Measurements from ENCODE around the gene MTA1.

The MTA1 gene

DNA sequence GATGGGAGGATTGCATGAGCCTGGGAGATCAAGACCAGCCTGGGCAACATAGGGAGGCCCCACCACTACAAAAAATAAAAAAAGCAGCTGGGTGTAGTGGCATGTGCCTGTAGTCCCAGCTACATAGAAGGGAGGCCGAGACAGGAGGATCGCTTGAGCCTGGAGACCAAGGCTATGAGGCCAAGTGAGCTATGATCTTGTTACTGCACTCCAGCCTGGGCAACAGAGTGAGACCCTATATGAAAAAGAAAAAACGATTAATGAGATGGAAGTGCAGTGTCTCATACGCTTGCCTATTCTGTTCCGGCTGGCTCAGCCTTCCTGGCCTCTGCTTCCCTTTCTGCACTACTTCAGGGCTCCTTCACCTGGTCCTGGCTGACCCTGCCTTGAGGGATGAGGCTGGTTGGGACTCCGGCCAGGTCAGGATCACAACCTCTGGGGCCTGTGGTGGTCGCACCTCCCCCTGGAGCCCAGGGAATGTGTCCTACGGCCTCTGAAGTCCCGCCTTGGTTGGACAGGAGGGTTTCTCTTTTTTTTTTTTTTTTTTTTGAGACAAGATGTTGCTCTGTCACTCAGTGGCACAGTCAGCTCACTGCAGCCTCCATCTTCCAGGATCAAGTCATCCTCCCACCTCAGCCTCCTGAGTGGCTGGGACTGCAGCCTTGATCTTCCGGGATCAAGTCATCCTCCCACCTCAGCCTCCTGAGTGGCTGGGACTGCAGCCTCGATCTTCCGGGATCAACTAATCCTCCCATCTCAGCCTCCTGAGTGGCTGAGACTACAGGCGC is 82.1 kb downstream of the MTA1 start:
- DNase-seq, result no peak

DNA sequence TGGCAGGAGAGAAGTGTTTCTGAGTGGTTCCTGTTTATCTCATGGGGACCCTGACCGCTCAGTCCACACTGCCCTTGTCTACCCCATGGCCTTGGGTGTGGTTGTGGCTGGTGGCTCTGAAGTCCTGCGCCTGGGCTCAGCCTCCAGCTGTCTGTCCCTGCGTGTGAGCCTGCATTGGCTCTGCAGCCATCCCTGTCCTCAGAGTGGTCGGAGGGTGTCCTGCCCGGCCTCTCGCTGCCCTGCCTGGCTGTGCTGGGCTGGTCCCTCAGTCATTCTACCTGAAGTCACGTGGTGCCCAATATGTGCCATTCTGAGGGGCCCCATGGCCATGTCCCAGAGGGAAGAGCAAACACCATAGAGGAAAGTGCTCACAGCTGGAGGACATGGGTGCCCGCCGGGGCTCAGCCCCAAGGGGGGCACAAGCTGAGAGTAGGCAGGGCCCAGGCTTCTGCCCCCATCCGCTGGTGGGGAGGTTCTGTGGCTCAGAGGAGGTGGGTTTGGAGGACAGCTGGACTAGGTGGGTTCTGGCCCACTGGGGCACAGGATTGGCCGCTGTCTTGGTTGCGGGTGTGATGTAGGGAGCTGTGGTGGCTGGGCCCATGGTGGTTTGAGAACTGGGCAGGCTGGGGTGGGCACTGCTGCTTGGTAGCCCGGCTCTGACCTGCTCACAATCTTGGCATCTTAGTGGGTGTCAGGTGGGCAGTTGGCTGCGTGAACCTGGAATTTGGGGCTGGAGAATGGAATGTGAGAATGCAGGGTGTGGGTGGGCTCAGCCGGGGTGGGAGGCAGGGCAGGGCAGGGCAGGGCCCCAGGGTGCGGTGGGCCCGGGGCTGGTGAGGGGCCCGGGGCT is 83.0 kb downstream of the MTA1 start:
- DNase-seq, result no peak

DNA sequence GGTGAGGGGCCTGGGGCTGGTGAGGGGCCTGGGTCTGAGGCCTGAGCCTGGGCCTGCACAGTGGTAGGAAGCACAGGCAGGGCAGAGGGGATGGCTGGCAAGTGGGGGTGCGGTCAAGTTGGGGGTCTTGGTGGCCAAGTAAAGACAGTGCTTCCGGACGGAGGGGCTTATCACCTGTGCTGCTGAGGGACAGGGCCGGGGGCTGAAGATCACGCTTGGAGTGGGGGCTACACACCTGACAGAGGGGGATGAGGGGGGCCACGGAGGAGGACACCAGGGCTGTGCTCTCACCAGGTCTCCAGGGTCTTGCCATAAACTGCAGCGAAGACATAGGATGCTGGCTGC is 83.6 kb downstream of the MTA1 start:
- no peak for DNase-seq

DNA sequence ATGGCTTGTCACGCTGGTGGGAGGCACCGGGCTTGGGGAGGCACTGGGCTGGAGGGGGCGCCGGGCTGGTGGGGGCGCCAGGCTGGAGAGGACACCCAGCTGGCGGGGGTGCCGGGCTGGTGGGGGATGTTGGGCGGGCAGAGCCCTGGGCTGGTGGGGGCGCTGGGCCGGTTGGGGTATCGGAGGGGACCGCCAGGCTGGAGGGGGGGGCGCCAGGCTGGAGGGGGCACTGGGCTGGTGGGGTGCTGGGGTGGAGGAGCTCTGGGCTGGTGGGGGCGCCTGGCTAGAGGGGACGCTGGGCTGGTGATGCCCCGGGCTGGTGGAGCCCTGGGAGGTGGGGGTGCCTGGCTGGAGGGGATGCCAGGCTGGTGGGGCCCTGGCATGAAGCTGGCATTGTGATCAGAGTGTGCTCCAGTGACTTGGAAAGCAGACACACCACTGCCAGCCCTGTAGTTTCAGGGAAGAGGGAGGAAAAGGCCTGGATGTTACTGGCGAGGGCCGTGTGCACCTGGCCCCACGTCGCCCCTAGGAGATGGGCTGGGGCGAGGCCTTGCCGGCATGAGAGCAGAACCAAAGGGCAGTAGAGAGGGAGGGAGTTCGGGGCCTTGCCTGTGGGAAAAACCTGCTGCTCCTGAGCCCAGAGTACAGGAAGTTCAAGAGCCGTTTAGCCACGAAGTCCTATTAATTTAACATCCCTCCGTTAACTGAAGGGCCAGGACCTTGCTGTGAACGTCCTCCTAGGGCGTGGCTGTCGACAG is 84.5 kb downstream of the MTA1 start:
- DNase-seq, result no peak

GRCh38 chr14:105505101-105505500 is 85.5 kb downstream of the MTA1 start:
- DNase-seq, result no peak

DNA sequence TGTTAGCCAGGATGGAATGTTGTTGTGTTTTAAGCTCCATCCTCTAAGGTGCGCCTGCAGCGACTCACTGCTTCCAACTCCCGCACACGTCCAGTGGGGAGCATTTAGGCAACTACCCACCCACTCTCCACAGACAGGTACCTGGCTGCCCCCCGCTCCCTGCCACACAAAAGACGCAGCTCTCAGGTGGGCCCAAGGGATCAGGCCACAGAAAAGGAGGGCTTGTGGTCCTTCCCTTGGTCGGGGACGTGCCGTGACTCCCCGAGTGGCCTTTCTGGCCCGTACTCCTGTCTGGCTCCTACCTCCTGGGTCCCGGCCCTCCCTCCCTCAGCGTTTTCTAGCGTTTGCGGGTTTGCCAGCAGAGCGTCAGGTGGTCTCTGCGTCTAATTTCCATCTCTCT is 87.6 kb downstream of the MTA1 start:
- no peak for DNase-seq

GRCh38 chr14:105508069-105508468 is 88.4 kb downstream of the MTA1 start:
- no peak for DNase-seq

GRCh38 chr14:105508601-105509000 is 89.0 kb downstream of the MTA1 start:
- no peak for DNase-seq

- DNase-seq, result no peak
Measured at GRCh38 chr14:105517096-105517495, 97.5 kb downstream of the MTA1 start.

GRCh38 chr14:105519946-105520698 is 100.5 kb downstream of the MTA1 start:
- no peak for DNase-seq
